Ascending aorta (tissue), 2 donors: ENCODE measurements around the gene MOB3B. TPM values are rescaled to one million over a fixed set of nuclear protein-coding genes. Genes with fewer than 3 reads are reported as not detected.

ENCODE experiments used
- DNase-seq, 2 donors: peaks; one replicate each; pipeline ENCODE4 v3.0.0-alpha.2; 2019; ENCODE audit warnings: low spot score in 2 of 2
- H3K27ac ChIP-seq, 2 donors: fragments of 200-600 bp; sonication (generic); one replicate each; pipeline ENCODE4 v1.5.1; 2016 to 2017; ENCODE audit warnings: mild to moderate bottlenecking in 1 of 2
- H3K27me3 ChIP-seq: fragments of 200-600 bp; sonication (generic); one replicate; pipeline ENCODE4 v1.5.1; 2017
- H3K36me3 ChIP-seq, 2 donors: fragments of 200-600 bp; sonication (generic); one replicate each; pipeline ENCODE4 v1.5.1; 2016
- H3K4me1 ChIP-seq, 2 donors: fragments of 200-600 bp; sonication (generic); one replicate each; pipeline ENCODE4 v1.5.1; 2016 to 2017; ENCODE audit warnings: mild to moderate bottlenecking in 1 of 2
- H3K4me3 ChIP-seq, 2 donors: fragments of 200-600 bp; sonication (generic); one replicate each; pipeline ENCODE4 v1.5.1; 2016 to 2017; ENCODE audit warnings: mild to moderate bottlenecking in 1 of 2
- H3K9me3 ChIP-seq, 2 donors: fragments of 200-600 bp; sonication (generic); one replicate each; pipeline ENCODE4 v1.5.1; 2016
- CTCF ChIP-seq, 3 experiments: fragments of 200-600 bp in 2 of 3; fragments of 450-650 bp in 1 of 3; sonication (generic) in 2 of 3; IDR thresholded peaks; one replicate each; pipeline ENCODE4 v1.5.1; 2016 to 2019; ENCODE audit warnings: antibody characterized with exemption in 3 of 3, mild to moderate bottlenecking in 1 of 3, moderate library complexity in 1 of 3
- intact Hi-C: fragments of 100-400 bp; cut with DNase I; formaldehyde crosslinking; loops from one replicate; pipeline ENCODE4 v1.15.1; 2023
- total RNA-seq: library from RNA; depleted of rRNA; stranded (reverse); fragments of >200 nt; gene quantifications from one replicate; pipeline ENCODE4 v1.1.0, GENCODE V29; 2016

The MOB3B gene
- 2.4 TPM for total RNA-seq

- Histone ChIP-seq H3K9me3 (no peaks in the 10 kb centered on the region), H3K27me3 (no peaks in the 10 kb centered on the region), H3K27ac (peak within 1 kb of the TSS; percentile 88 to 95), H3K4me1 (peaks cover 3 to 33% of the 10 kb centered on the region in 2 donors), H3K4me3 (peak within 1 kb of the TSS; percentile 84 to 88), H3K36me3 (no peaks in the 10 kb centered on the region)
- intact Hi-C loops = loop anchor here (1.0 to 10.0 kb wide), 9 partner anchors 11 to 572 kb away; partner anchors contain the start of genes C9orf72 and IFT74
- peak; percentile 89 to 96 (median 92) for TF ChIP-seq CTCF (IDR thresholded peaks at IDR 0.05)
- DNase-seq = peak in 1 of 2 donors; percentile 90
These were observed at the start of gene MOB3B for GRCh38 chr9:27529316-27530278. MOB3B (minus strand) TSS chr9:27529814; CDS start chr9:27455550, 74,264 bp downstream.

GRCh38 chr9:27573634-27574590 lies 44.3 kb upstream of the MOB3B start:
- no peak for TF ChIP-seq CTCF (IDR thresholded peaks at IDR 0.05)
- Histone ChIP-seq H3K27me3 (no peaks in the 10 kb centered on the region), H3K9me3 (peaks cover 0 to 5% of the 10 kb centered on the region in 2 donors), H3K27ac (peak overlapping the region; percentile 97 to 100), H3K4me3 (peak overlapping the region; percentile 84 to 98), H3K36me3 (no peaks in the 10 kb centered on the region), H3K4me1 (peaks cover 7 to 14% of the 10 kb centered on the region in 2 donors)
- peak; percentile 97 to 99 for DNase-seq
- intact Hi-C loops = loop anchor here (1.0 to 2.0 kb wide), 5 partner anchors 33 to 681 kb away; partner anchors contain the start of genes CAAP1, IFT74, MOB3B and PLAA

GRCh38 chr9:27572918-27573633 lies 43.5 kb upstream of the MOB3B start, which contains the start of gene C9orf72:
C9orf72 (minus strand) TSS chr9:27573481; CDS start chr9:27567120, 6,361 bp downstream.
- H3K4me1 ChIP-seq = peaks cover 7 to 14% of the 10 kb centered on the region in 2 donors
- H3K27ac ChIP-seq = peak within 1 kb of the TSS; percentile 97 to 100
- H3K27me3 ChIP-seq = no peaks in the 10 kb centered on the region
- no peaks in the 10 kb centered on the region for H3K36me3 ChIP-seq
- intact Hi-C loops = loop anchor here (1.0 to 2.0 kb wide), 5 partner anchors 32 to 680 kb away; partner anchors contain the start of genes CAAP1, IFT74, MOB3B and PLAA
- TF ChIP-seq CTCF (IDR thresholded peaks at IDR 0.05) = no peak
- H3K4me3 ChIP-seq = peak within 1 kb of the TSS; percentile 84 to 98
- H3K9me3 ChIP-seq = peaks cover 0 to 2% of the 10 kb centered on the region in 2 donors
- peak in 1 of 2 donors; percentile 85 for DNase-seq

GRCh38 chr9:27572566-27572917 lies 42.9 kb upstream of the MOB3B start:
- DNase-seq = peak; percentile 43 to 82
- no peaks in the 10 kb centered on the region for H3K36me3 ChIP-seq
- peaks cover 7 to 14% of the 10 kb centered on the region in 2 donors for H3K4me1 ChIP-seq
- peak overlapping the region; percentile 97 to 100 for H3K27ac ChIP-seq
- peak overlapping the region; percentile 84 to 98 for H3K4me3 ChIP-seq
- H3K9me3 ChIP-seq = no peaks in the 10 kb centered on the region
- intact Hi-C loops = loop anchor here (2.0 kb wide), 3 partner anchors 32 to 680 kb away; partner anchors contain the start of genes CAAP1 and PLAA
- no peak for TF ChIP-seq CTCF (IDR thresholded peaks at IDR 0.05)
- H3K27me3 ChIP-seq = no peaks in the 10 kb centered on the region
